Colonic mucosa (tissue), 4 donors: ENCODE measurements around the gene PLXND1. TPM values are rescaled to one million over a fixed set of nuclear protein-coding genes. Genes with fewer than 3 reads are reported as not detected.

Experiments used
- DNase-seq: peaks from one replicate; pipeline ENCODE4 v3.0.0-alpha.2; 2020
- H3K27ac ChIP-seq: fragments of 200-600 bp; one replicate; pipeline ENCODE4 v1.8.0; 2021
- H3K27me3 ChIP-seq: fragments of 200-600 bp; one replicate; pipeline ENCODE4 v1.8.0; 2021
- H3K36me3 ChIP-seq: fragments of 200-600 bp; one replicate; pipeline ENCODE4 v1.8.0; 2021
- H3K4me1 ChIP-seq: fragments of 200-600 bp; one replicate; pipeline ENCODE4 v1.8.0; 2021; ENCODE audit warnings: mild to moderate bottlenecking
- H3K4me3 ChIP-seq: fragments of 200-600 bp; one replicate; pipeline ENCODE4 v1.8.0; 2021
- H3K9ac ChIP-seq, 2 donors: one replicate each; pipeline ENCODE4 v1.7.0; 2013; ENCODE audit warnings: control low read depth in 2 of 2, low read depth in 2 of 2, low read length in 2 of 2
- H3K9me3 ChIP-seq: fragments of 200-600 bp; one replicate; pipeline ENCODE4 v1.8.0; 2021
- intact Hi-C: fragments of 100-400 bp; cut with DNase I; formaldehyde crosslinking; loops from one replicate; pipeline ENCODE4 v1.14.1; 2022
- total RNA-seq, 2 donors: library from RNA; stranded (reverse); fragmentation: NEBNext Ultra II Directional in 1 of 2; extraction: Animal tissue kit (Norgen Biotek cat#: 25700) in 1 of 2; gene quantifications; one replicate each; pipeline ENCODE4 v1.2.1, GENCODE V29; 2021
- TF ChIP-seq, protein P1 (sequence below): fragments of 200-600 bp; IDR thresholded peaks from one replicate; pipeline ENCODE4 v1.8.0; 2022; ENCODE audit warnings: antibody characterized with exemption, mild to moderate bottlenecking
- donor health status: healthy.
- donor health status: DM: no; HTN: no; CAD: no.
- donor health status: DM: no; HTN: no; CAD: no.

Gene PLXND1, protein sequence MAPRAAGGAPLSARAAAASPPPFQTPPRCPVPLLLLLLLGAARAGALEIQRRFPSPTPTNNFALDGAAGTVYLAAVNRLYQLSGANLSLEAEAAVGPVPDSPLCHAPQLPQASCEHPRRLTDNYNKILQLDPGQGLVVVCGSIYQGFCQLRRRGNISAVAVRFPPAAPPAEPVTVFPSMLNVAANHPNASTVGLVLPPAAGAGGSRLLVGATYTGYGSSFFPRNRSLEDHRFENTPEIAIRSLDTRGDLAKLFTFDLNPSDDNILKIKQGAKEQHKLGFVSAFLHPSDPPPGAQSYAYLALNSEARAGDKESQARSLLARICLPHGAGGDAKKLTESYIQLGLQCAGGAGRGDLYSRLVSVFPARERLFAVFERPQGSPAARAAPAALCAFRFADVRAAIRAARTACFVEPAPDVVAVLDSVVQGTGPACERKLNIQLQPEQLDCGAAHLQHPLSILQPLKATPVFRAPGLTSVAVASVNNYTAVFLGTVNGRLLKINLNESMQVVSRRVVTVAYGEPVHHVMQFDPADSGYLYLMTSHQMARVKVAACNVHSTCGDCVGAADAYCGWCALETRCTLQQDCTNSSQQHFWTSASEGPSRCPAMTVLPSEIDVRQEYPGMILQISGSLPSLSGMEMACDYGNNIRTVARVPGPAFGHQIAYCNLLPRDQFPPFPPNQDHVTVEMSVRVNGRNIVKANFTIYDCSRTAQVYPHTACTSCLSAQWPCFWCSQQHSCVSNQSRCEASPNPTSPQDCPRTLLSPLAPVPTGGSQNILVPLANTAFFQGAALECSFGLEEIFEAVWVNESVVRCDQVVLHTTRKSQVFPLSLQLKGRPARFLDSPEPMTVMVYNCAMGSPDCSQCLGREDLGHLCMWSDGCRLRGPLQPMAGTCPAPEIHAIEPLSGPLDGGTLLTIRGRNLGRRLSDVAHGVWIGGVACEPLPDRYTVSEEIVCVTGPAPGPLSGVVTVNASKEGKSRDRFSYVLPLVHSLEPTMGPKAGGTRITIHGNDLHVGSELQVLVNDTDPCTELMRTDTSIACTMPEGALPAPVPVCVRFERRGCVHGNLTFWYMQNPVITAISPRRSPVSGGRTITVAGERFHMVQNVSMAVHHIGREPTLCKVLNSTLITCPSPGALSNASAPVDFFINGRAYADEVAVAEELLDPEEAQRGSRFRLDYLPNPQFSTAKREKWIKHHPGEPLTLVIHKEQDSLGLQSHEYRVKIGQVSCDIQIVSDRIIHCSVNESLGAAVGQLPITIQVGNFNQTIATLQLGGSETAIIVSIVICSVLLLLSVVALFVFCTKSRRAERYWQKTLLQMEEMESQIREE (N-terminal part only)
- total RNA-seq: 10 to 100 TPM; 25.6 to 26.7 TPM

DNA sequence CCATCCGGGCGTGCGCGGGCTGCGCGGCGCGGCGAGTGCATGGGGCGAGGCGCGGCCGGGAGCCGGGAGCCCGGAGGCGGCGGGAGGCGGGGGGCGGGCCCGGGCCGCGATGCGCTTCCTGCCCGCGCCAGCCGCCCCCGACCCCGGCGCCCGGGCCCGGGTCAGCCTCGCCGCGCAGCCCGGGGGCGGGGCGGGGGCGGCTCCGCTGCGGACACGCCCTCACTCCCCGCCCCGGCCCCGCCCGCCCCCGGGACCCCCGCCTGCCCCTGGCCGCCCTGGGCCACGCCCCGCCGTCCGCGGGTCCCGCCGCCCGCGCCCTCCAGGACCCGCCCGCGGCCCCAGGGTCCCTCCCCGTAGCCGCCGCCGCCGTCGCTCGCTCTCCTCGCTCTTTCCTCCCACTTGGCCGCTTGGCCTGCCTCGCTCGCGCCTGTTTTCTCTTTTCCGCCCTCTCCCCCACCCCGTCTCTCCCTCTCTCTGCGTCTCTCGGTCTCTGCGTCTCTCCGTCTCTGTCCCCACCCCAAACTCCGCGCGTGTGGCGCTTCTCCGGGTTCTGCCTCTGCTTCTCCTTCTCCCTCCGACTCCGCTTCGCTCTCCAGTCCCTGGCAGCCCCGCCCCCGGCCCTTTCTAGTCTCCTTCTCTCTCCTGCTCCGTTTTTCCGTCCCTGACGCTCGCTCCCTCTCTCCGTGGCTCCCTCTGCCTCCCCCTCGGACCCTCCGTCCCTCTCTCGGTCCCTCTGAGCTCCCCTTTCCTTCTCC is at the start of gene PLXND1:
Gene PLXND1, minus strand, starts transcription at position 41 of the 755 bp plus-strand sequence. Its CDS starts 37 bp downstream, at position 4.
- peak; percentile 64 for DNase-seq
- TF ChIP-seq, protein P1, sequence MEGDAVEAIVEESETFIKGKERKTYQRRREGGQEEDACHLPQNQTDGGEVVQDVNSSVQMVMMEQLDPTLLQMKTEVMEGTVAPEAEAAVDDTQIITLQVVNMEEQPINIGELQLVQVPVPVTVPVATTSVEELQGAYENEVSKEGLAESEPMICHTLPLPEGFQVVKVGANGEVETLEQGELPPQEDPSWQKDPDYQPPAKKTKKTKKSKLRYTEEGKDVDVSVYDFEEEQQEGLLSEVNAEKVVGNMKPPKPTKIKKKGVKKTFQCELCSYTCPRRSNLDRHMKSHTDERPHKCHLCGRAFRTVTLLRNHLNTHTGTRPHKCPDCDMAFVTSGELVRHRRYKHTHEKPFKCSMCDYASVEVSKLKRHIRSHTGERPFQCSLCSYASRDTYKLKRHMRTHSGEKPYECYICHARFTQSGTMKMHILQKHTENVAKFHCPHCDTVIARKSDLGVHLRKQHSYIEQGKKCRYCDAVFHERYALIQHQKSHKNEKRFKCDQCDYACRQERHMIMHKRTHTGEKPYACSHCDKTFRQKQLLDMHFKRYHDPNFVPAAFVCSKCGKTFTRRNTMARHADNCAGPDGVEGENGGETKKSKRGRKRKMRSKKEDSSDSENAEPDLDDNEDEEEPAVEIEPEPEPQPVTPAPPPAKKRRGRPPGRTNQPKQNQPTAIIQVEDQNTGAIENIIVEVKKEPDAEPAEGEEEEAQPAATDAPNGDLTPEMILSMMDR: no peak
- Histone ChIP-seq H3K9me3 (no peaks in the 10 kb centered on the region), H3K9ac (peak within 1 kb of the TSS; percentile 61 to 78), H3K4me3 (peak within 1 kb of the TSS; percentile 39), H3K4me1 (no peaks in the 10 kb centered on the region), H3K36me3 (no peaks in the 10 kb centered on the region), H3K27ac (peak within 1 kb of the TSS; percentile 64), H3K27me3 (peaks cover 20% of the 10 kb centered on the region)
- intact Hi-C loops: loop anchor here (5.0 kb wide), 1 partner anchor 115 kb away; no protein-coding TSS in a partner anchor

DNA sequence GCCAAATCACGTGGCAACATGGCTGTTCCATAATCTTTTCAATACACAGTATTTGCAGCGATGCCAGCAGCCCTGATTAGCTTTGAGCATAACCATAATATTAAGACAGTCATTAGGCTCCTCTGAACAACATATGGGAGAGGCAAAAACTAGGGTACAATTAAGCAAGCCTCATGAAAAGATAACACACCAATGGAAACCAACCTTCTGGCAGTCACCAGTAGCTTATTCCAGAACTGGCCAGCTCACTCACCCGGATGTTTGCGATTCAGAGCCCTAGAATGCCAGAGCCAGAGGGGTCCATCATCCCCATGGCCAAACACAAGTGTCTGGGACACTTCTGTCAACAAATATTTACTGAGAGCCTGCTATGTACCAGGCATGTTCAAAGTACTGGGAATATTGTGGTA is 48.8 kb upstream of the PLXND1 start:
- intact Hi-C loops: no loop called here
- no peak for DNase-seq
- no peaks in the 10 kb centered on the region for H3K27me3 ChIP-seq

DNA sequence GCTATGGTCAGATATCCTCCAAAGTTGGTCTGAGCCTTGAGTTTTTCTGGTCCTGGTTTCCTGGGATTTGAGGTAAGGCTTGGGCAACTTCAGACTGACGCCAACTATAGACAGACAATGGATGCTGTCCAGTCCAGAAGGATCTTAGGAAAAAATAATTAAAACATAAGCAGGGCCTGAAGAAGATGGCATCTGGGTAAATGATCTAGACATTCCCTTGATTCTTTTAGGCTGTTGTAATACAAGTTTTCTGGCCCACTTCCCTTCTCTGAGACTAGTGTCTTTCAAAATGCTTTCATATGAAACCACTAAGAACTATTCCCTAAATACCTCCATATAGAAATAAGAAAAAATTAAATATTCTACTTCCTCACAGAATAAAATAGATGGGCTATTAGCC is 47.7 kb upstream of the PLXND1 start:
- intact Hi-C loops: loop anchor here (5.0 kb wide), 1 partner anchor 173 kb away; no protein-coding TSS in a partner anchor
- no peak for DNase-seq

More for the DNA sequence above, 48.8 kb upstream of the PLXND1 start:
- TF ChIP-seq, protein P1: no peak
- no peak overlapping the region for H3K9ac ChIP-seq
- H3K4me1 ChIP-seq: peaks cover 7% of the 10 kb centered on the region
- H3K36me3 ChIP-seq: no peaks in the 10 kb centered on the region
- H3K4me3 ChIP-seq: no peak overlapping the region
- H3K9me3 ChIP-seq: no peaks in the 10 kb centered on the region
- no peak overlapping the region for H3K27ac ChIP-seq

DNA sequence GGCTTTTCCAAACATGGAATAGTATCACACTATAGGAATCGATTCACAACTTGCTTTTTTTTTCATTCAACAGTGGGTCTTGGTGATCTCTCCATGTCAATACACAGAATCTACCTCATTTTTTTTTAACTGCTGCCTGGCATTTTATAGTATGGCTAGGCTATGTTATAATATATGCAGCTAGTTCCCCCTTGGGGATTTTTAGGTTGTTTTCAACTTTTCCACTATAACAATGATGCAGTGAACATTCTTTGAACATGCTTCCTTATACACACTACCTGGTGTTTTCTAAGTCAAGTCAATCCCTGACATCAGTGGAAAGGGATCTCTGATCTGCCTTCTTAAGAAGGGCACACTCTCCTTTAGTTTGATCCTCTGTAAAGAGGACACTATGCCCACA is 46.5 kb upstream of the PLXND1 start:
- Histone ChIP-seq H3K9me3 (no peaks in the 10 kb centered on the region), H3K27ac (no peak overlapping the region), H3K9ac (no peak overlapping the region), H3K27me3 (no peaks in the 10 kb centered on the region), H3K4me1 (peaks cover 5% of the 10 kb centered on the region), H3K36me3 (no peaks in the 10 kb centered on the region), H3K4me3 (no peak overlapping the region)
- intact Hi-C loops: loop anchor here (5.0 kb wide), 1 partner anchor 174 kb away; no protein-coding TSS in a partner anchor
- TF ChIP-seq, protein P1: no peak
- no peak for DNase-seq

More for the DNA sequence above, 47.7 kb upstream of the PLXND1 start:
- no peak overlapping the region for H3K9ac ChIP-seq
- H3K9me3 ChIP-seq: no peaks in the 10 kb centered on the region
- no peak overlapping the region for H3K4me3 ChIP-seq
- H3K36me3 ChIP-seq: no peaks in the 10 kb centered on the region
- no peak overlapping the region for H3K27ac ChIP-seq
- no peaks in the 10 kb centered on the region for H3K27me3 ChIP-seq
- TF ChIP-seq, protein P1: no peak
- peaks cover 7% of the 10 kb centered on the region for H3K4me1 ChIP-seq
